Measurements from ENCODE around the gene DTNA.

DTNA gene

GRCh38 chr18:34847408-34847807 lies 137.3 kb downstream of the DTNA start:
- no peak for DNase-seq (ENCODE audit: low read depth in 2 of 3, low spot score in 1 of 3)

- DNase-seq (ENCODE audit: low read depth in 2 of 3, low spot score in 1 of 3): no peak
Observed at GRCh38 chr18:34848156-34848555, 138.1 kb downstream of the DTNA start.

GRCh38 chr18:34848695-34849094 lies 138.6 kb downstream of the DTNA start:
- DNase-seq (ENCODE audit: low read depth in 2 of 3, low spot score in 1 of 3): no peak

- no peak for DNase-seq (ENCODE audit: low read depth in 2 of 3, low spot score in 1 of 3)
Observed at GRCh38 chr18:34857320-34857719, 147.2 kb downstream of the DTNA start.

- DNase-seq (ENCODE audit: low read depth in 2 of 3, low spot score in 1 of 3): no peak
Observed at GRCh38 chr18:34858188-34858587, 148.1 kb downstream of the DTNA start.

GRCh38 chr18:34859496-34859895 lies 149.4 kb downstream of the DTNA start:
- DNase-seq (ENCODE audit: low read depth in 2 of 3, low spot score in 1 of 3): no peak

GRCh38 chr18:34862561-34862960 lies 152.5 kb downstream of the DTNA start:
- no peak for DNase-seq (ENCODE audit: low read depth in 2 of 3, low spot score in 1 of 3)

GRCh38 chr18:34863702-34864101 lies 153.6 kb downstream of the DTNA start:
- DNase-seq (ENCODE audit: low read depth in 2 of 3, low spot score in 1 of 3): no peak

- DNase-seq (ENCODE audit: low read depth in 2 of 3, low spot score in 1 of 3): no peak
Observed at GRCh38 chr18:34864836-34865497, 154.9 kb downstream of the DTNA start.

- DNase-seq (ENCODE audit: low read depth in 2 of 3, low spot score in 1 of 3): no peak
Observed at GRCh38 chr18:34866310-34866709, 156.2 kb downstream of the DTNA start.

- DNase-seq (ENCODE audit: low read depth in 2 of 3, low spot score in 1 of 3): no peak
Observed at GRCh38 chr18:34866739-34867138, 156.6 kb downstream of the DTNA start.

GRCh38 chr18:34867520-34867919 lies 157.4 kb downstream of the DTNA start:
- no peak for DNase-seq (ENCODE audit: low read depth in 2 of 3, low spot score in 1 of 3)

GRCh38 chr18:34870555-34871310 lies 160.6 kb downstream of the DTNA start:
- no peak for DNase-seq (ENCODE audit: low read depth in 2 of 3, low spot score in 1 of 3)

- DNase-seq (ENCODE audit: low read depth in 2 of 3, low spot score in 1 of 3): no peak
Observed at GRCh38 chr18:34871435-34871834, 161.3 kb downstream of the DTNA start.

- no peak for DNase-seq (ENCODE audit: low read depth in 2 of 3, low spot score in 1 of 3)
Observed at GRCh38 chr18:34872066-34872465, 162.0 kb downstream of the DTNA start.

GRCh38 chr18:34873986-34874580 lies 164.0 kb downstream of the DTNA start:
- DNase-seq (ENCODE audit: low read depth in 2 of 3, low spot score in 1 of 3): no peak

GRCh38 chr18:34875150-34875549 lies 165.1 kb downstream of the DTNA start:
- DNase-seq (ENCODE audit: low read depth in 2 of 3, low spot score in 1 of 3): no peak

GRCh38 chr18:34880403-34880802 lies 170.3 kb downstream of the DTNA start:
- no peak for DNase-seq (ENCODE audit: low read depth in 2 of 3, low spot score in 1 of 3)

GRCh38 chr18:34880882-34881834 lies 171.1 kb downstream of the DTNA start:
- DNase-seq (ENCODE audit: low read depth in 2 of 3, low spot score in 1 of 3): no peak

GRCh38 chr18:34884436-34884835 lies 174.3 kb downstream of the DTNA start:
- no peak for DNase-seq (ENCODE audit: low read depth in 2 of 3, low spot score in 1 of 3)

- DNase-seq (ENCODE audit: low read depth in 2 of 3, low spot score in 1 of 3): no peak
Observed at GRCh38 chr18:34886177-34886576, 176.1 kb downstream of the DTNA start.

All from stimulated activated CD4-positive, alpha-beta T cell treated with anti-CD3 and anti-CD28 coated beads, Interleukin-12 subunit alpha, Interleukin-12 subunit beta, amount 100 ng/mL, for 48 hours (primary cell).